ENCODE measurements around the gene POU2AF1.

POU2AF1 gene

DNA sequence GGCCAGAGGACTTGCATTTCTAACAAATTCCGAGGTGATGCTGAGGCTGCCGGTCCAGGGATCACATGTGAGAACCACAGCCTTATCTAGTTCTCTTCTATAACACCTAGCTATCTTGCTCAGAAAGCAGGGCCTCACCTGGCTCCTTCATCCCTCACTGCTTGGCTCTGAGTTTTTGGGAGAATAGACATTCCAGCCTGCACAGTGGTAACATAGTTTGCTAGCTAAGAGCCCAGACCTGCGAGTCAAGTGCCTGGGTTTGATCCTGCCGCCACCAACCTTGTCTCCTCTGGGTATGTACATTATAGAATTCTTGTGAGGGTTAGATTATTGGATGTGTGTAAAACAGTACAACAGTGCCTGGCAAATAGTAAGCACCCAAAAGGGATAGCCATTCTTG is 13.5 kb upstream of the POU2AF1 start:
- no peak overlapping the region for H3K27ac ChIP-seq (ENCODE audit: low read depth, low read length)

DNA sequence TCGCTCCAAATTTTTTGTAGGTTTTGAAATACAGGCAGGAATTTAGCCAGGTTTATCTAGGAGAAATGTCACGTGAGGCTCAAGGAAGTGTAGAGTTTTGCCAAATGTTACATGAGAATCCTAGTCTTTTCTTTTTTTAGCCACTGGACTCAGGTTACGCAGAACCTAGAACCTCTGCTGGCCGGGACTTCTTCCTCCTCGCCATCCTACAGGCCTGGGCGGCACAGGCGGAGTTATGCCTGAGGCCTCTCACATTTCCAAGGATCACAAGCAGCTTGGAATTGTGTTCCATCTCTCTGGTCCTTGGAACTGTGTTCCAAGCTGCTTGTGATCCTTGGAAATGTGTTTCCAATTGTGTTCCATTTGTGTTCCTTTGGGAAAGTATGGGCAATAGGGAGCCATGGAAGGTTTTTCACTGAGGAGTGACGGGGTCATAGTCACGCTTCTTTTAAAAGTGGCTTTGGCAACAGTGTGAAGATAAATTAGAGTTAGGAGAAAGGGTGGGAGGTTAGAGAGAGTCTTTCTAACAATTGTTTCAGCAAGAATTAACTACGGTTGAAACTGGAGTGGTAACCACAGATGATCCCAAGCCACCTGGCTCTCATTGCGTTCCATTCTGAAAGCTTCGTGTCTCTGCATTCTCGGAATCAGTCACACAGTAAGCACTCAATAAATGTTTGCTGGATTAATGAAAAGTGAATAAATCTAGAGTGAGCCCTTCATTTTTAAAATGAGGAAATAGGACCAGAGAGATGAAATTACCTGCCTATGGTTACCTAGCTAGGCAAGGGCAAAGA is 12.5 kb upstream of the POU2AF1 start:
- no peaks in the 10 kb centered on the region for H3K4me1 ChIP-seq (ENCODE audit: control insufficient read depth, insufficient read depth, low read length)
- no peak overlapping the region for H3K9ac ChIP-seq (ENCODE audit: low read length)
- H3K27ac ChIP-seq (ENCODE audit: low read depth, low read length) = no peak overlapping the region

More for the DNA sequence above, 13.5 kb upstream of the POU2AF1 start:
- Histone ChIP-seq H3K36me3 (ENCODE audit: control insufficient read depth, insufficient read depth, low read length) (no peaks in the 10 kb centered on the region), H3K9ac (ENCODE audit: low read length) (no peak overlapping the region), H3K4me1 (ENCODE audit: control insufficient read depth, insufficient read depth, low read length) (no peaks in the 10 kb centered on the region), H3K27me3 (ENCODE audit: control insufficient read depth, insufficient read depth, low read length) (no peaks in the 10 kb centered on the region), H3K4me3 (ENCODE audit: low read length) (no peak overlapping the region)

DNA sequence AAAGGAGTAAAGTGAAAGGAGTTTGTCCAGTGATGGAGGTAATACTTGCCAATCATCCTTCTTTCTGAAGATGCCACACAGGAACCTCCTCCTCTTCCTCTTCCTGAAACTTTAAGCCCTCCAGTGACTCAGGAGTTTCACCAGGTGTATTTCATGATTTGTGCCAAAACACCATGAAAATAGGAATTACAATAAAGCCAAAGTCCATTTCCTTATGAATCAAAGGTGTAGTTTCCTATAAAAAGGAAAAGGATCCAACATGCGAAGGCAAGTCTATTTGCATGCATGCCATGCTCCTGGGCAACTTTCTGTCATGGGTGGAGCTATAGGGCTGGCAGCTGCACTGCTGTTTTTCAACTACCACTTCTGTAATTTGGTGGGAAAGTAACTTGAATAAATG is 9.8 kb upstream of the POU2AF1 start:
- Histone ChIP-seq H3K4me1 (ENCODE audit: control insufficient read depth, insufficient read depth, low read length) (no peaks in the 10 kb centered on the region), H3K27ac (ENCODE audit: low read depth, low read length) (no peak overlapping the region), H3K4me3 (ENCODE audit: low read length) (no peak overlapping the region)

More for the DNA sequence above, 12.5 kb upstream of the POU2AF1 start:
- Histone ChIP-seq H3K36me3 (ENCODE audit: control insufficient read depth, insufficient read depth, low read length) (no peaks in the 10 kb centered on the region), H3K27me3 (ENCODE audit: control insufficient read depth, insufficient read depth, low read length) (no peaks in the 10 kb centered on the region), H3K4me3 (ENCODE audit: low read length) (no peak overlapping the region)

DNA sequence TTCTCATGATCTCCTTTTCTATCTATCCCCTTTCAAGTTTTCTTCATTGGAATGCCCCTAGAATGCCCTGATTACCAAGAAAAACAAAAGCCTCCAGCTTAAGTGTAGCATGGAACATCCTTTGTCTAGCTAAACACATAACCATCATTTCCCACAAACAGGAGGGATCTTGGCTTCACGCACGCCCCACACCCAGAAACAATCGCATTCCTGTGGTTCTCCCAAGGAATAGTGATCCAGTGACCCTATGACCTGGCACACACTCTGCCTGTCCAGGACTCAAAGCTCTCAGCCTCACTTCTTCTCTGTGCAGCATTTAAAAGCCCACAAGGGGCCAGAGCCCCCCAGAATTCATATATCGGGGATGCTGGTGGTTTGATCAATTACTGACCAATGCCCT is 9.3 kb upstream of the POU2AF1 start:
- Histone ChIP-seq H3K4me3 (ENCODE audit: low read length) (no peak overlapping the region), H3K27me3 (ENCODE audit: control insufficient read depth, insufficient read depth, low read length) (no peaks in the 10 kb centered on the region), H3K36me3 (ENCODE audit: control insufficient read depth, insufficient read depth, low read length) (no peaks in the 10 kb centered on the region), H3K27ac (ENCODE audit: low read depth, low read length) (no peak overlapping the region), H3K9ac (ENCODE audit: low read length) (no peak overlapping the region), H3K4me1 (ENCODE audit: control insufficient read depth, insufficient read depth, low read length) (no peaks in the 10 kb centered on the region)

More for the DNA sequence above, 9.8 kb upstream of the POU2AF1 start:
- Histone ChIP-seq H3K27me3 (ENCODE audit: control insufficient read depth, insufficient read depth, low read length) (no peaks in the 10 kb centered on the region), H3K9ac (ENCODE audit: low read length) (no peak overlapping the region), H3K36me3 (ENCODE audit: control insufficient read depth, insufficient read depth, low read length) (no peaks in the 10 kb centered on the region)

DNA sequence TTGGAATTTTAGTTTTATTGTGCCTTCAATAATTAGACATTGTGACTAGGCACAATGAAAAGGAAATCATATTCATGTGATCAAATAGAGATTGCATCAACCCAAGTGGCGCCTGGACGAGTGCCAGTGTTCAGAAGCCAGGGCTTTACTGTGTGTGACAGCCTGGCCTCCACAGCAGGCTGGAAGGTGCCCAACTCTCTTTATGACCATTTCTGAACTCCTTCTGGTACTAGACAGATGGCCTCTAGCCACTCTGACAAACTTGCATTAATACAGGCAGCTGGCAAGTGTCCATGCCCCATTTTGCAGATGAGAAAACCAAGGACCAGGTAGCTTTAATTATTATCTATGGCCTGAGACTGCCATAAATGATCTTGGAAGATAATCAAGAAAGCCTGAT is 8.3 kb upstream of the POU2AF1 start:
- H3K4me1 ChIP-seq (ENCODE audit: control insufficient read depth, insufficient read depth, low read length) = no peaks in the 10 kb centered on the region
- H3K36me3 ChIP-seq (ENCODE audit: control insufficient read depth, insufficient read depth, low read length) = no peaks in the 10 kb centered on the region
- H3K9ac ChIP-seq (ENCODE audit: low read length) = no peak overlapping the region
- H3K27ac ChIP-seq (ENCODE audit: low read depth, low read length) = no peak overlapping the region
- H3K27me3 ChIP-seq (ENCODE audit: control insufficient read depth, insufficient read depth, low read length) = no peaks in the 10 kb centered on the region
- no peak overlapping the region for H3K4me3 ChIP-seq (ENCODE audit: low read length)

DNA sequence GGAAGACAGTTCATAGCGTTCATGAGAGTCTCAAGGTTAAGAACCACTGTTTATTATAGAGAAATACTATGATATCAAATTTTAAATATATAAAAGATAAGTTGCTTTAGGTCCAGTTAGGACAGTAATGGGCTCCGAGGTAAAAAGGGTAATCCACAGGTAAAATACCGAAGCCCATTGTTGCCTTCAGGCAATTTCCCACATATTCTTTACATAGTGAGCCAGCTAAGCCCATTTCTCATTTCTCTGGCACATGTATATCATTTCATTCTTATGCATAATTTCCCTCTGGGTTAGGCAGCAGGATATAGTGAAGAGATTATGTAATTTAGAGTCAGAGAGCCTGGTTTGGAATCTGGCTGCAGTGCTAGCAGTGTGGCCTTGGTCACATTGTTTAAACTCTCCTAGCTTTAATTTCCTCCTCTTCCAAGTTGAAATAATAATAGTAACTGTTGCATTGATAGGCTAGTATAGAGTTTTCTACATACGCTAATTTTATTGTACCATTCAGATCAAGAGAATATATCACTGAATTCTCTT is 7.6 kb upstream of the POU2AF1 start:
- Histone ChIP-seq H3K4me1 (ENCODE audit: control insufficient read depth, insufficient read depth, low read length) (no peaks in the 10 kb centered on the region), H3K9ac (ENCODE audit: low read length) (no peak overlapping the region), H3K27ac (ENCODE audit: low read depth, low read length) (no peak overlapping the region), H3K27me3 (ENCODE audit: control insufficient read depth, insufficient read depth, low read length) (no peaks in the 10 kb centered on the region), H3K4me3 (ENCODE audit: low read length) (no peak overlapping the region), H3K36me3 (ENCODE audit: control insufficient read depth, insufficient read depth, low read length) (no peaks in the 10 kb centered on the region)

DNA sequence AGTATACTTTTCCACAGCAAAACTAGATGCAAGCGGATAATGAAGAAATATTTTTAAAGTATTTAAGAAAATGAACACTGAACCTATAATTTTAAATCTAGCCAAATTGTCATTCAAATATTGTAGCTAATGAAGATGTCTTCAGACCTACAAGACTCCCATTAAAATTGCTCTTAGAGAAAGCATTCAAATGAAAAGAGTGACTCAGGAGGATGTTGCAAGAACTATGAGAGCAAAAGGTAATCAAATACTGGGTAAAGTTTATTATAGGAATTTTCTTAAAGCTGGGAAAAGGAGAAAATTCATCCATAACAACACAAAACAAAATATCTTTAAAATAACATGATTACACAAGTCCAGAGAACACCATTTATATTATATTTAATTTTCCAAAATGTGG is 5.4 kb upstream of the POU2AF1 start:
- Histone ChIP-seq H3K27me3 (ENCODE audit: control insufficient read depth, insufficient read depth, low read length) (no peaks in the 10 kb centered on the region), H3K36me3 (ENCODE audit: control insufficient read depth, insufficient read depth, low read length) (no peaks in the 10 kb centered on the region), H3K9ac (ENCODE audit: low read length) (no peak overlapping the region), H3K27ac (ENCODE audit: low read depth, low read length) (no peak overlapping the region), H3K4me1 (ENCODE audit: control insufficient read depth, insufficient read depth, low read length) (no peaks in the 10 kb centered on the region), H3K4me3 (ENCODE audit: low read length) (no peak overlapping the region)

DNA sequence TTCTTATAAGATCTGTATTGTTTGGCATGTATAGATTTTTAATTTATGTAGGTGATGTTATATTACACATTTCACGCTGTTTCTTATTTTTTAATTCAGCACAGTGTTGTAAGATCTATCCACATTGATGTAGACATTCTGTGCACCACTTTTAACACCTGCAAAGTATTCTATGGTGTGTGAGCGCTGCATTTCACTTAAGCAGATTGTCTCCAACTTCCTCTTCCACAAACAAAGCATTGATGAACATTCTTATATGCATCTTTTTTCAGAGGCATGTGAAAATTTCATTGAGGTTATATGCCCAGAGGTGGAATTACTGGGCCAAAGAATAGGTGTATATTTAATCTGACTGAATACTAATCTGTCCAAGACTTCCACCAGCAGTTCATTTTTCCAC is 3.4 kb upstream of the POU2AF1 start:
- Histone ChIP-seq H3K27ac (ENCODE audit: low read depth, low read length) (no peak overlapping the region), H3K9ac (ENCODE audit: low read length) (no peak overlapping the region), H3K36me3 (ENCODE audit: control insufficient read depth, insufficient read depth, low read length) (no peaks in the 10 kb centered on the region), H3K4me3 (ENCODE audit: low read length) (no peak overlapping the region), H3K4me1 (ENCODE audit: control insufficient read depth, insufficient read depth, low read length) (no peaks in the 10 kb centered on the region), H3K27me3 (ENCODE audit: control insufficient read depth, insufficient read depth, low read length) (no peaks in the 10 kb centered on the region)

DNA sequence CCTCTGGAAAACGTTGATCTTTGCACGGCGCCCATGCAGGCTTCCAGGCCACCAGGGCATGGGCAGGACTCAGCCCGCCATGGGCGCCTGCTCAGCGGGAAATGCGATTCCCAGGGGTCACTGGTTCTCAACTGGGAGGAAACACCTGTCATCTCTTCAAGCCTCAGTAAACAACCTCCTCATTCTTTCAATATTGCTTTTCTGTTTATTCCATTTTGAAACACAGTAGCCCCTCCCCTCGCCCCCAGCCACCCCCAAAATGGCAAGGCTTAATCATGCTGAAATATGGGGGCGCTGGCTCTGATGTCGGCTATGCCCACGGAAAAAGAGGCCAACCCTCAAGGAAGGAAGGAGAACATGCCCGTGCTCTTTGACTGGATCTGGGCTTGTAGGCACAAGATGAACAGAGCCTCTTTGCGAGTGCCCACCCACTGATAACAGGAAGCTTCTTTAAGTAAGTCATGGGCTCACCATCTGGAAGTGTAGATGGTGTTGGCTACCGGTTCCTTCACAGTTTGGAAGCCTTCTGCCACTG is 594 bp upstream of the POU2AF1 start:
- Histone ChIP-seq H3K27me3 (ENCODE audit: control insufficient read depth, insufficient read depth, low read length) (no peaks in the 10 kb centered on the region), H3K27ac (ENCODE audit: low read depth, low read length) (no peak overlapping the region), H3K4me1 (ENCODE audit: control insufficient read depth, insufficient read depth, low read length) (no peaks in the 10 kb centered on the region), H3K36me3 (ENCODE audit: control insufficient read depth, insufficient read depth, low read length) (no peaks in the 10 kb centered on the region), H3K4me3 (ENCODE audit: low read length) (no peak overlapping the region), H3K9ac (ENCODE audit: low read length) (no peak overlapping the region)

DNA sequence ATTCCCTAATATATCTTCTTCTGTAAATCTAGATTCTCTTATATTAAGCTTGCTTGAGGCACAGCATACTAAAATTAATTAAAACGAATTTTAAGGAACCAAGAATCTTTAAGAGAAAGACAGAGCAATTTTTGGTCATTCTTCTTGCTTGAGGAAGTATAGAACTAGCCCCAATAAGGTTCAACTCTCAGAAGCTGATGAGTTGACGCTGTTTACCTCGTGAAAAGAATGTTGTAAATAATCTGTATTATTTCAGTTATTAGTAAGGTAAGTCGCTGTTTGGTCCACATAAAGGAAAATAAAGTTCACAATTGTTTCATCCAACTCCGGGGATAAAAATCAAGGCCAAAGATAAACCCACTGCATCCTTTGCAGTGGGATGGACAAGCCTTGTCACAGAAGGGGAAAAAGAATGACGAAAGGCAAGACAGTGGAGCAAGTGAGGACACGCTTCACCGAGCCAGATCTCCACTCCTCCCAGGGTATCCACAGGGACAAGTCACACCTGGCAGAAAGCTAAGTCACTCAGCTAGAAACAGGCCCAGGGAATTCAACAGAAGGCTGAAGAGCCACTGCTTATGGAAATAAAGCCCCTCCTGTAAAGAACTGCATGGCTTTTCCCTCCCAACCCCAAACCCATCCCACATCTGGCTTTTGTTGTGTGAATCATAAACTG is 752 bp downstream of the POU2AF1 start:
- H3K36me3 ChIP-seq (ENCODE audit: control insufficient read depth, insufficient read depth, low read length) = no peaks in the 10 kb centered on the region
- no peak overlapping the region for H3K27ac ChIP-seq (ENCODE audit: low read depth, low read length)
- no peaks in the 10 kb centered on the region for H3K4me1 ChIP-seq (ENCODE audit: control insufficient read depth, insufficient read depth, low read length)
- H3K4me3 ChIP-seq (ENCODE audit: low read length) = peak overlapping the region; percentile 5
- H3K27me3 ChIP-seq (ENCODE audit: control insufficient read depth, insufficient read depth, low read length) = no peaks in the 10 kb centered on the region
- no peak overlapping the region for H3K9ac ChIP-seq (ENCODE audit: low read length)

DNA sequence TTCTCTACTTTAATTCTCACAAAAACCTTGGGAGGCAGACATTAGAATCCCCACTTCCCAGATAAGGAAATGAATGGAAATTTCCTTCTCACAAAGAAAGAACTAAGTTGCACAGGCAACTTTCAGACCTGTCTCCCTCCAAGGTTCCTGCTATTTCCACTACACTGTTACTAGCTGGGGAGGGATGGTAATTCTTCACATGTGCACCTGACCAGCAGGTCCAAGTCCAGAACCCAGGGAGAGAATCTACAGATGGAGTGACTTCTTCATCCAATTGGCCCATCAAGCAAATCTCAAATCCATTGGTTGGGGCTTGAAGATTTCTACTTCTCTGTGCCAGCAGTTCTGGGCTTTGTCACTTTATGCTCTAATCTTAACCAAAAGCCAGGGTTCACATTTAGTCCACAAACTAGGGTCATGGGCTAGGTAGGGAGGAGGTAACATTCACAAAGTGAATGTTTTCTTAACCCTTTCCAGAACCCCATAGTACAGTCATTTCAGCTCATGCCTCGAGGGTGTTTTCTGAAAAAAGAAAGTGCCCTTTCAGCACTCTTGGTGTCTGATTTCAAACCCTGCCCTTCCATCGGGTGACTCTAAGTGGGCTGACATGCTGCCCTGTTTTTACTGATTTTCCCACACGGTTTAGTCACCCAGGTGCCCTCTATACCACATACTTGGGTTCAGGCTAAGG is 2.7 kb downstream of the POU2AF1 start:
- H3K9ac ChIP-seq (ENCODE audit: low read length) = no peak overlapping the region
- H3K36me3 ChIP-seq (ENCODE audit: control insufficient read depth, insufficient read depth, low read length) = no peaks in the 10 kb centered on the region
- no peak overlapping the region for H3K4me3 ChIP-seq (ENCODE audit: low read length)
- H3K27me3 ChIP-seq (ENCODE audit: control insufficient read depth, insufficient read depth, low read length) = no peaks in the 10 kb centered on the region
- H3K4me1 ChIP-seq (ENCODE audit: control insufficient read depth, insufficient read depth, low read length) = no peaks in the 10 kb centered on the region
- H3K27ac ChIP-seq (ENCODE audit: low read depth, low read length) = no peak overlapping the region

DNA sequence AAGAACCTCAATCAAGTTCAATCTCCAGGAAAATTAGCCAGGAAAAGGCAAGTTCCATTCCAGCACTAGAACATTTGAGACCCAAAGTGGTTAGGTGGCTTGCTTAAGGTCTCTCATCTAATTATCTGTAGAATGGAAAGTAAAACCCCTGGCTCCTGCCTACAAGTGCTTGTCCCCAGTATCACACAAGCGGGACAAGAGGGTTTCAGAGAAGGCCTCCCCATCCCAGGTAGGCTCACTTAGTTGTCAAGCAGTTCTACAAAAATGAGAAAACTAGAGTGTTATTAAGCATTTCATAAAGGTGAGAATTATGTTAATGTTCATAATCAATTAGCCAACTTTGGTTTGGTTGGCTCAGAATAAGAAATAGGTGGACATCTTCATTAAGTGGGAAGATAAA is 5.5 kb downstream of the POU2AF1 start:
- H3K27ac ChIP-seq (ENCODE audit: low read depth, low read length) = no peak overlapping the region

More for the DNA sequence above, 5.5 kb downstream of the POU2AF1 start:
- Histone ChIP-seq H3K36me3 (ENCODE audit: control insufficient read depth, insufficient read depth, low read length) (no peaks in the 10 kb centered on the region), H3K4me1 (ENCODE audit: control insufficient read depth, insufficient read depth, low read length) (no peaks in the 10 kb centered on the region), H3K4me3 (ENCODE audit: low read length) (no peak overlapping the region), H3K9ac (ENCODE audit: low read length) (no peak overlapping the region), H3K27me3 (ENCODE audit: control insufficient read depth, insufficient read depth, low read length) (no peaks in the 10 kb centered on the region)
